BE2C (cell line): ENCODE results near the gene LMBR1L.
"Not testable (repeated sequence)": the region's sequence is repeated elsewhere in the genome, so short reads cannot be mapped to it uniquely, and the experiment has no call there.

Experiments used
- DNase-seq: peaks from one replicate; pipeline ENCODE4 v3.0.0-alpha.2; 2020
- H3K27me3 ChIP-seq: fragments of 250-450 bp; sonication (Bioruptor Pico); 2 replicates; pipeline ENCODE4 v1.5.1; 2020; ENCODE audit warnings: mild to moderate bottlenecking
- H3K36me3 ChIP-seq: fragments of 250-450 bp; sonication (Bioruptor Pico); 2 replicates; pipeline ENCODE4 v1.5.1; 2020; ENCODE audit warnings: mild to moderate bottlenecking
- H3K4me1 ChIP-seq: fragments of 250-450 bp; sonication (Bioruptor Pico); 2 replicates; pipeline ENCODE4 v1.5.1; 2020
- H3K4me3 ChIP-seq: 2 replicates; pipeline ENCODE4 v1.5.1; 2011; ENCODE audit warnings: low read depth, low read length
- H3K9me3 ChIP-seq: fragments of 250-450 bp; sonication (Bioruptor Pico); 2 replicates; pipeline ENCODE4 v1.5.1; 2020
- CTCF ChIP-seq: IDR thresholded peaks from 2 replicates; pipeline ENCODE4 v1.5.1; 2012; ENCODE audit warnings: mild to moderate bottlenecking, low read depth, low read length

Gene LMBR1L

GRCh38 chr12:49066120-49066519 is 44.5 kb downstream of the LMBR1L start:
- no peak for DNase-seq
- Histone ChIP-seq H3K4me3 (no peak overlapping the region), H3K36me3 (no peaks in the 10 kb centered on the region), H3K27me3 (no peaks in the 10 kb centered on the region), H3K9me3 (no peaks in the 10 kb centered on the region), H3K4me1 (no peaks in the 10 kb centered on the region; the same call in 1 of the 2 replicates)
- TF ChIP-seq CTCF: no peak

GRCh38 chr12:49064767-49065152 is 45.9 kb downstream of the LMBR1L start:
- no peak for TF ChIP-seq CTCF
- Histone ChIP-seq H3K4me1 (no peaks in the 10 kb centered on the region; the same call in 1 of the 2 replicates), H3K27me3 (no peaks in the 10 kb centered on the region), H3K9me3 (no peaks in the 10 kb centered on the region), H3K36me3 (no peaks in the 10 kb centered on the region; the same call in 1 of the 2 replicates), H3K4me3 (no peak overlapping the region)
- DNase-seq: no peak

GRCh38 chr12:49061916-49062315 is 48.7 kb downstream of the LMBR1L start:
- not testable (repeated sequence) for H3K4me1 ChIP-seq, DNase-seq, H3K4me3 ChIP-seq, H3K36me3 ChIP-seq, H3K27me3 ChIP-seq, H3K9me3 ChIP-seq

DNA sequence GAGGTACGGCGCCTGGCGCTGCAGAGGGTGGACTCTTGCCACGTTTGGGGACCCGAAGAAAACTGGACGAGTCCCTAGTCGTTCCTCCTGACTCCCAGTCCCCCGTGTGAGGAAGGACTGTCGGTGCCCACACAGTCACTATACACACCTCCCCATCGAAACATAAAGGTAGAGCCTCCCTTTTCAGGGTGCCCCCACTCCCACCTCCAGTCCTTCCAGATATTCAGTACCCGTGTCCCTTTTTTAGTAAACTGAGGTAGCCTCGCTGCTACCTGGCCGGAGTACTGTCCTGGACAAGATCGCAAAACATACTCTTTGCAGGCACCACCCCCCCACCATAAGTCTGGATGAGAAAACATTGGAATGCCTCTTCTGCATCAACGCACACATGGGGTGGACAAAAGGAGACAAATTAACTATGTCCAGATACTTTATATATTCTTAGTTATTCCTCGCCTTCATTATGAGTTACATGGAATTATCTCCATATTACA is 49.4 kb downstream of the LMBR1L start:
- no peaks in the 10 kb centered on the region for H3K9me3 ChIP-seq
- no peaks in the 10 kb centered on the region; the same call in 1 of the 2 replicates for H3K4me1 ChIP-seq
- DNase-seq: no peak
- H3K36me3 ChIP-seq: no peaks in the 10 kb centered on the region; the same call in 1 of the 2 replicates
- H3K4me3 ChIP-seq: peak overlapping the region; percentile 95
- TF ChIP-seq CTCF: no peak
- H3K27me3 ChIP-seq: no peaks in the 10 kb centered on the region

DNA sequence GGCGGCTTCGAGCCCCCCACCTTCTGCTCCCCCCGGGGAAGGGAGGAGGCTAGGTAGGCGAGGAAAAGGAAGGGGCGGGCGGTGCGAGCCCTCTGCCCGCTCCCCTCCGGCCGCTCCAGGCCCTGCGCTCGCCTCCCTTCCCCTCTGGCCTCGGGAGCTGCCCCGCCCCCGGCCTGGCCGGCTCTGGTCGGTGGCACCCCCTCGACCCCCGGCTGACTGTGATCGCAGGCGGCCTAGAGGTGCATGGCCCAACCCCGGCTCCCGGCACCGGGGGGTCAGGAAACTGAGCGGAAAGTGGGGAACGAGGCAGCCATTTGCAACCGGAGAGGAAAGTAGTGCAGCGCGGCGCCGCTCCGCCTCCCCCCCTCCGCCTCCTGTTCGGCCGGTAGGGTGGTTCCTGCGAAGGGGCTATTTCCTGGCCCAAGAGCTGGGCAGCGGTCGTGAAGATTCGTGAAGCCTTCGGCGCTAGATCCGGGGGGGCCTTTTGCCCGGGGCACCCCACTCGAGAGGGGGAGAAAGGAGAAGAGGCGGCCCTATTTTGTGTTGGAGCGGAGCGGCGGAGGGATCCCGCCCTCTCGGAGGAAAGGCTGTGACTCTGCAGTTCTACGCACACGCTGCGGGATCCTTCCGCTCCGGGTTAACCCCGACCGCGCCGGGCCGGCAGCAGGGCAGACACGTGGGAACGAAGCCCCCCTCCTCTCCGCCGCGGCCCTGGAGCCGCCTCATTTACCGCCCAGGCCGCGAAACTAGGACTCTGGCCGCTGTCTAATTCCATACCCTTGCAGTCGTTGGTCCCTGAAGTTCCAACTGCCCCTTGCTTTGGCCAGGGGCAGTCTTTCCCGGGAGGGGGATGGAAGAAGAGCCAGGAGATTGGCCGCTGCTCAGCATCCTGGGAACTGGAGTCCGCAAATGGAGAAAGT is 50.1 kb downstream of the LMBR1L start, which contains the start of gene KMT2D:
TSS of gene KMT2D (minus strand) at position 558 of the 920 bp plus-strand sequence. CDS start 5,470 bp downstream, outside the sequence.
- no peaks in the 10 kb centered on the region for H3K9me3 ChIP-seq
- H3K4me3 ChIP-seq: peak within 1 kb of the TSS; percentile 95
- DNase-seq: peak; percentile 94
- H3K27me3 ChIP-seq: no peaks in the 10 kb centered on the region
- peaks cover 4% of the 10 kb centered on the region for H3K36me3 ChIP-seq
- H3K4me1 ChIP-seq: no peaks in the 10 kb centered on the region; the same call in 1 of the 2 replicates
- TF ChIP-seq CTCF: peak; percentile 32

GRCh38 chr12:49059299-49060171 is 51.1 kb downstream of the LMBR1L start:
- no peaks in the 10 kb centered on the region; the same call in 1 of the 2 replicates for H3K4me1 ChIP-seq
- H3K9me3 ChIP-seq: no peaks in the 10 kb centered on the region
- no peak for DNase-seq
- no peak for TF ChIP-seq CTCF
- peaks cover 13% of the 10 kb centered on the region for H3K36me3 ChIP-seq
- H3K4me3 ChIP-seq: peak overlapping the region; percentile 95
- H3K27me3 ChIP-seq: no peaks in the 10 kb centered on the region
